Measurements from ENCODE around the gene NECTIN2. TPM values are rescaled to one million over a fixed set of nuclear protein-coding genes. Genes with fewer than 3 reads are reported as not detected.

Gene NECTIN2
- total RNA-seq, 1 experiment from 2014 or later = 61.0 TPM

DNA sequence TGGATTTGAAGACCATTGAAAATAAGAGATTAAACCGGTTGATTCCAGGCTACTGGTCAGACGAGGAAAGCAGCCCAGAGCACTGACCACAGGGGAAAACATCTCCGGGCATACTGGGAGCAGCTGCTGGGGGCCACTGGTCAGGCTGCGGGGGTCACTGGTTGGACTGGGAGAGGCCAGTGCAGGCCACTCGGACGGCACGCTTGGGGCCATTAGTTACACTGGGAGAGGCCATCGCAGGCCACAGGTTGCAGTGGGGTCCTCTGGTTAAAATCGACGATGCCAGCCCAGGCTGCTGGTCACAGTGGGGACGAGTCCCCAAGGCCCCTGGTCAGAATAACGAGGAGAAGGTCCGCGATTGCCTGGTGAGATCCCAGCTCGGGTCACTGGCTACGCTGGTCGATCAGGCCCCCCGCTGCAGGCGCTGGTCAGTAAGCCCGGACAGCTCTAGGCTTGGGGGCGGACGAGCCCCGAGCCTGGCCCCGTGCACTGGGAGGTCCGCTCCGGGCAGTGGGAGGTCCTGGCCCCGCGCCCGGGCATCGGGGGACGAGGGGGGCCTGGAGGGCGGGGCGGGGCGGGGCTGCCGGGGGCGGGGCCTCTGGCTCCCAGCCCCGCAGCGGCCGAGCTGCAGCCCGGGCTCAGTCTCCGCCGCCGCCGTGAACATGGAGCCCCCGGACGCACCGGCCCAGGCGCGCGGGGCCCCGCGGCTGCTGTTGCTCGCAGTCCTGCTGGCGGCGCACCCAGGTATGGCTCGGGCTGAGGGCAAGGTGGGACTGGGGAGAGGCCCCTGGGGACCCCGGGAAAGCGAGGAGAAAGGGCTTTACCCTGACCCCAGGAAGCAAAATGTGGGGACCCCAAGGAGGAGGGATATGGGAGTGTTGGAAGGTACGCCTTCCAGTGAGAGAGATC, 37.4 kb upstream of the NECTIN2 start, which contains the start of gene BCAM:
TSS of gene BCAM (plus strand) at position 641 of the 909 bp plus-strand sequence. CDS start at position 663, 22 bp downstream.
- POLR2A ChIA-PET (ENCODE audit: unreplicated experiment) = no interaction called here
- intact Hi-C loops (cut with micrococcal nuclease) = loop anchor here (1.0 to 5.0 kb wide), 2 partner anchors 24 to 36 kb away; no protein-coding TSS in a partner anchor

DNA sequence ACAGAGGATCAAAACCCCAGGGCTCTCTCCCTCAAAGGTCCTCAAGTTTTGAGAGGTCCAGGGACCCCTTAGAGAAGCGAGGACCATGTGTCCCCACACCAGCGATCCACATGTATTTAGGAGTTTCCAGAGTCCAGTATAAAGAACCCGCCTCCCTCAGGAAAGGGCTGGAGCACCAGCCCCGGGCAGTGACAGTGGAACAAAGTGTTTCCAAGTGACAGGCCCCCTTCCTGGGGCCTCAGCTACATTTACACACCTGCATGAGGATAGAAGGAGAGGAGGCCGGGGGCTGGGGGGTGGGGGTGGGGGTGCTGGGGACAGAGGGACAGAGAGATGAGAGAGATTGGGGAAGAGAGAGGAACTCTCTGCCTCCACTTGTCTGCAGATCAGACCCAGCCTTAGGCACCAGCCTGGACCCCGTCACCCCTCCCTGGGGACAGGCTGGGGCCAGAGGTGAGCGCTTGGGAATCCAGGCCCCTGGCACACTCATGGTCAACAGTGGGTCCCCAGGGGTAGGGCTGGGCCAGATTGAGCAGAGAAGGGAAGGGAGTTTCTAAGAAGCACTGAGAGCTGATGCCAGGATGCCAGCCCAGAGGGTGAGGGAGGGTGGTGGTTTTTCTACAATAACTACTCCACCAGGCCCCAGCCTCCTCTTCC, 36.4 kb upstream of the NECTIN2 start:
- Histone ChIP-seq H3K27ac (ENCODE audit: low read length) (no peak overlapping the region), H3K36me3 (ENCODE audit: low read depth, low read length) (no peaks in the 10 kb centered on the region), H3K27me3 (ENCODE audit: low read length) (no peaks in the 10 kb centered on the region), H3K9me3 (ENCODE audit: low read length) (no peaks in the 10 kb centered on the region), H4K20me1 (ENCODE audit: low read length) (no peaks in the 10 kb centered on the region), H3K79me2 (ENCODE audit: low read length) (no peaks in the 10 kb centered on the region), H3K4me3 (ENCODE audit: low read length) (peak overlapping the region; percentile 78), H3F3A (ENCODE audit: low read length, unreplicated experiment) (no peaks in the 10 kb centered on the region), H3K9ac (ENCODE audit: low read length) (peak overlapping the region; percentile 67), H3K9me2 (replicated peaks; ENCODE audit: low read length) (no peaks in the 10 kb centered on the region), H2AFZ (ENCODE audit: low read length) (no peak overlapping the region), H3K4me1 (ENCODE audit: insufficient read depth, low read length) (peaks cover 28% of the 10 kb centered on the region), H3K4me2 (ENCODE audit: low read length) (peak overlapping the region; percentile 93)
- CTCF ChIA-PET = interaction anchor here (1.5 kb wide), 1 partner anchor 36 kb away, joined by 4 read pairs; the partner anchor contains the start of gene NECTIN2
- intact Hi-C loops (cut with micrococcal nuclease) = loop anchor here (5.0 kb wide), 1 partner anchor 37 kb away; no protein-coding TSS in a partner anchor
- no TSS peak for BruUV-seq (replicated peaks)
- TF ChIP-seq EZH2 (IDR thresholded peaks at IDR 0.05; ENCODE audit: low read length, unreplicated experiment) (no peak), CTCF (conservative IDR thresholded peaks at IDR 0.05; ENCODE audit: low read depth, low read length) (no peak), EZH2phosphoT487 (IDR thresholded peaks at IDR 0.05; ENCODE audit: borderline replicate concordance, low read length) (no peak)
- ATAC-seq = no peak
- DNase-seq = no peak
- POLR2A ChIA-PET (ENCODE audit: unreplicated experiment) = no interaction called here

More for the DNA sequence above, 37.4 kb upstream of the NECTIN2 start, which contains the start of gene BCAM:
- TSS peak; percentile 46 for BruUV-seq (replicated peaks)
- Histone ChIP-seq H3K9me2 (replicated peaks; ENCODE audit: low read length) (no peaks in the 10 kb centered on the region), H3K9ac (ENCODE audit: low read length) (peak within 1 kb of the TSS; percentile 67), H3K79me2 (ENCODE audit: low read length) (no peaks in the 10 kb centered on the region), H3K27ac (ENCODE audit: low read length) (no peak within 1 kb of the TSS), H4K20me1 (ENCODE audit: low read length) (no peaks in the 10 kb centered on the region), H3K4me3 (ENCODE audit: low read length) (peak within 1 kb of the TSS; percentile 78), H3K9me3 (ENCODE audit: low read length) (no peaks in the 10 kb centered on the region), H3K4me1 (ENCODE audit: insufficient read depth, low read length) (peaks cover 28% of the 10 kb centered on the region), H2AFZ (ENCODE audit: low read length) (peak within 1 kb of the TSS; percentile 35; the same call in 1 of the 2 replicates), H3K27me3 (ENCODE audit: low read length) (no peaks in the 10 kb centered on the region), H3K36me3 (ENCODE audit: low read depth, low read length) (no peaks in the 10 kb centered on the region), H3K4me2 (ENCODE audit: low read length) (peak within 1 kb of the TSS; percentile 93), H3F3A (ENCODE audit: low read length, unreplicated experiment) (no peaks in the 10 kb centered on the region)
- peak; percentile 48 for ATAC-seq
- CTCF ChIA-PET = interaction anchor here (1.5 kb wide), 1 partner anchor 37 kb away, joined by 4 read pairs; the partner anchor contains the start of gene NECTIN2
- TF ChIP-seq EZH2 (IDR thresholded peaks at IDR 0.05; ENCODE audit: low read length, unreplicated experiment) = no peak
- TF ChIP-seq EZH2phosphoT487 (IDR thresholded peaks at IDR 0.05; ENCODE audit: borderline replicate concordance, low read length) = no peak
- no peak for TF ChIP-seq CTCF (conservative IDR thresholded peaks at IDR 0.05; ENCODE audit: low read depth, low read length)
- DNase-seq = peak; percentile 58

Measured in PC-3 (cell line).